Hepatocyte (in vitro differentiated cells): ENCODE measurements around the gene FAM210B. TPM values are rescaled to one million over a fixed set of nuclear protein-coding genes. Genes with fewer than 3 reads are reported as not detected.

Experiments used
- DNase-seq: peaks from one replicate; pipeline ENCODE4 v3.0.0-alpha.2; 2016; ENCODE audit warnings: low spot score
- H2AFZ ChIP-seq: fragments of 200-600 bp; sonication (generic); 2 replicates; pipeline ENCODE4 v1.6.0; 2016; ENCODE audit warnings: antibody characterized with exemption, mild to moderate bottlenecking
- H3K27ac ChIP-seq: fragments of 200-600 bp; sonication (generic); 2 replicates; pipeline ENCODE4 v1.5.1; 2016; ENCODE audit warnings: mild to moderate bottlenecking
- H3K27me3 ChIP-seq: fragments of 200-600 bp; sonication (generic); 2 replicates; pipeline ENCODE4 v1.6.1; 2016
- H3K36me3 ChIP-seq: fragments of 200-600 bp; sonication (generic); replicated peaks from 2 replicates; pipeline ENCODE4 v1.5.1; 2016; ENCODE audit warnings: low read depth; ENCODE audit not compliant: insufficient read depth
- H3K4me1 ChIP-seq: fragments of 200-600 bp; sonication (generic); 2 replicates; pipeline ENCODE4 v1.5.1; 2016; ENCODE audit warnings: mild to moderate bottlenecking, moderate library complexity; ENCODE audit not compliant: insufficient read depth
- H3K4me2 ChIP-seq: fragments of 200-600 bp; sonication (generic); 2 replicates; pipeline ENCODE4 v1.6.0; 2016
- H3K4me3 ChIP-seq: fragments of 200-600 bp; sonication (generic); 2 replicates; pipeline ENCODE4 v1.5.1; 2016; ENCODE audit warnings: mild to moderate bottlenecking
- H3K79me2 ChIP-seq: fragments of 200-600 bp; sonication (generic); 2 replicates; pipeline ENCODE4 v1.6.0; 2017; ENCODE audit warnings: mild to moderate bottlenecking
- H3K9me2 ChIP-seq: fragments of 200-600 bp; sonication (generic); replicated peaks from 2 replicates; pipeline ENCODE4 v1.6.0; 2017; ENCODE audit warnings: mild to moderate bottlenecking; ENCODE audit not compliant: insufficient read depth
- H3K9me3 ChIP-seq: fragments of 200-600 bp; sonication (generic); 2 replicates; pipeline ENCODE4 v1.5.1; 2016; ENCODE audit warnings: low read depth, mild to moderate bottlenecking
- H4K20me1 ChIP-seq: fragments of 200-600 bp; sonication (generic); 2 replicates; pipeline ENCODE4 v1.6.0; 2016; ENCODE audit warnings: mild to moderate bottlenecking; ENCODE audit not compliant: insufficient read depth, poor library complexity, severe bottlenecking
- EZH2 ChIP-seq: fragments of 200-600 bp; sonication (generic); IDR thresholded peaks from 2 replicates; pipeline ENCODE4 v1.6.1; 2016; ENCODE audit warnings: antibody characterized with exemption, mild to moderate bottlenecking, borderline replicate concordance
- EZH2phosphoT487 ChIP-seq: fragments of 200-600 bp; sonication (generic); IDR thresholded peaks from one replicate; pipeline ENCODE4 v1.6.1; 2018; ENCODE audit warnings: antibody characterized with exemption, mild to moderate bottlenecking, low read depth, moderate library complexity; ENCODE audit not compliant: unreplicated experiment, severe bottlenecking
- WGBS: methylation state at CpG from one replicate; pipeline ENCODE4 v1.1.6; 2016; ENCODE audit warnings: low lambda C conversion rate; ENCODE audit errors: missing lambda C conversion rate; 5-methylcytosine and 5-hydroxymethylcytosine counted together
- polyA plus RNA-seq: library from polyadenylated mRNA; unstranded; fragments of >200 nt; fragmentation: Nextera tagmentation; extraction: Ambion mirVana; gene quantifications from 2 replicates; pipeline ENCODE4 v1.2.1, GENCODE V29; 2016
- total RNA-seq: library from RNA; depleted of rRNA; stranded (reverse); fragments of >200 nt; gene quantifications from 2 replicates; pipeline ENCODE4 v1.2.3, GENCODE V29; 2014
- TF ChIP-seq, protein P1 (sequence below): fragments of 200-600 bp; sonication (generic); IDR thresholded peaks from 2 replicates; pipeline ENCODE4 v1.5.1; 2016; ENCODE audit warnings: antibody characterized with exemption, mild to moderate bottlenecking; ENCODE audit not compliant: poor library complexity

Gene FAM210B
- total and polyA plus RNA-seq, 2 experiments from 2014 or later: 57.0 to 62.7 TPM

DNA sequence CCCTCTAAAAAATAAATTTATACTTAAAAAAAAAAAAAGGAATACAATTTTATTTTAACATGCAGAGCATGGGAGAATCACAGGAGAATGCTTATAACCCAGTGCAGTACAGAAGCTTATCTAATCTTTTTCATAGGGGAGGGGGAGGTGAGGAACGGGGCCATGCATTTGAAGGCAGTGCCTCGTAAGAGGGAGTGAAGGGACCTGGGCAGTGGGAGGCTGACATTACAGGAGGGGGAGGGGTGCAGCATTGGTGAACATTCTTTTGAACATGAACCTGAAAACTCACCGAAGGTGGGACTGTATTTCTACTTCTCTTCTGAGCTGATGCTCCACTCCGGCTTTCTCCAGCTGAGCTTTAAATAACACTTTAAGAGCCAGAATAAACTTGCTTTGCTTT, 23.9 kb downstream of the FAM210B start:
- Histone ChIP-seq H3K36me3 (no peaks in the 10 kb centered on the region), H3K4me3 (no peak overlapping the region), H2AFZ (no peak overlapping the region), H3K79me2 (peaks cover 21% of the 10 kb centered on the region), H3K4me1 (no peaks in the 10 kb centered on the region), H3K4me2 (no peak overlapping the region), H3K27me3 (no peaks in the 10 kb centered on the region), H3K9me2 (no peaks in the 10 kb centered on the region), H4K20me1 (no peaks in the 10 kb centered on the region), H3K9me3 (no peaks in the 10 kb centered on the region), H3K27ac (no peak overlapping the region)
- 55% methylated on average over 4 of the region's 4 CpGs for WGBS
- DNase-seq: no peak
- TF ChIP-seq, protein P1, sequence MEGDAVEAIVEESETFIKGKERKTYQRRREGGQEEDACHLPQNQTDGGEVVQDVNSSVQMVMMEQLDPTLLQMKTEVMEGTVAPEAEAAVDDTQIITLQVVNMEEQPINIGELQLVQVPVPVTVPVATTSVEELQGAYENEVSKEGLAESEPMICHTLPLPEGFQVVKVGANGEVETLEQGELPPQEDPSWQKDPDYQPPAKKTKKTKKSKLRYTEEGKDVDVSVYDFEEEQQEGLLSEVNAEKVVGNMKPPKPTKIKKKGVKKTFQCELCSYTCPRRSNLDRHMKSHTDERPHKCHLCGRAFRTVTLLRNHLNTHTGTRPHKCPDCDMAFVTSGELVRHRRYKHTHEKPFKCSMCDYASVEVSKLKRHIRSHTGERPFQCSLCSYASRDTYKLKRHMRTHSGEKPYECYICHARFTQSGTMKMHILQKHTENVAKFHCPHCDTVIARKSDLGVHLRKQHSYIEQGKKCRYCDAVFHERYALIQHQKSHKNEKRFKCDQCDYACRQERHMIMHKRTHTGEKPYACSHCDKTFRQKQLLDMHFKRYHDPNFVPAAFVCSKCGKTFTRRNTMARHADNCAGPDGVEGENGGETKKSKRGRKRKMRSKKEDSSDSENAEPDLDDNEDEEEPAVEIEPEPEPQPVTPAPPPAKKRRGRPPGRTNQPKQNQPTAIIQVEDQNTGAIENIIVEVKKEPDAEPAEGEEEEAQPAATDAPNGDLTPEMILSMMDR: no peak
- TF ChIP-seq EZH2phosphoT487 (no peak), EZH2 (no peak)

DNA sequence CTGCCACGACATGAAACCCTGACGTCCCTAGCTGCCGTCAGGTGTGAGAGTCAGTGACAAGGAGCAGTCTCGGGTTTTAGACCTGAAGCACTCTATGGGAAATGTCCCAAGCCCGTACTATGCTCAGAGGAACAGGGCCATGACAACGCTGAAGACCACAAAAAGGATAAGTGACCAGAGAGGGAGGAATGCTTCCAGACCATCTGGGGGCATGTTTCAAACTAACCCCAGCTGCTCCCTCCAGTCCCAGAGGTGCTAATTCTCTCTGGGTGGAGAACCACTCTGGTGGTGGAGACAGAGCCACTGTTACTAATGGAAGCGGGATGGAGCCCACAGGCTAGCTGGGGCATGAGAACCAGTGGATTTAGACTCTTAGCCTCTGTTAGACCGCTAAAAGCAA, 24.6 kb downstream of the FAM210B start:
- WGBS: 89% methylated on average over 8 of the region's 8 CpGs
- Histone ChIP-seq H3K36me3 (no peaks in the 10 kb centered on the region), H2AFZ (no peak overlapping the region), H3K4me3 (no peak overlapping the region), H3K9me2 (no peaks in the 10 kb centered on the region), H3K27ac (no peak overlapping the region), H3K9me3 (no peaks in the 10 kb centered on the region), H3K4me2 (no peak overlapping the region), H4K20me1 (no peaks in the 10 kb centered on the region), H3K4me1 (no peaks in the 10 kb centered on the region), H3K27me3 (no peaks in the 10 kb centered on the region), H3K79me2 (peaks cover 28% of the 10 kb centered on the region)
- no peak for DNase-seq
- TF ChIP-seq, protein P1: no peak
- TF ChIP-seq EZH2phosphoT487 (no peak), EZH2 (no peak)

DNA sequence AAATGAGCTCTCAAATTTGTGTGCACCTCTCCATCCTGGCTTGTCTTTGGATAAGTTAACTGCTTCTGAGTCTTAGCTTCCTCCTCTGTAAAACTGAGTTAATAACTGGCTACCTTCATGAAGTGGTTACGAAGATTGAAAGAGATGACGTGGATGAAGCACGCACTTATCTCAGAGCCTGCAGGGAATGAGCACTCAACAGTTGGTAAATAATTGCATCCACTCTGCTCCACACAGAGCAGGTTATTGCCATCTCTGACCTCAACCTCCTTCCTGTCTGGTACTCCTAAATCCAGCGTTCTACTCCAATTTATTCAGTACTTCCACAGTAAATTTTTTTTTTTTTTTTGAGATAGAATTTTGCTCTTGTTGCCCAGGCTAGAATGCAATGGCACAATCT, 26.4 kb downstream of the FAM210B start:
- Histone ChIP-seq H3K4me3 (no peak overlapping the region), H3K27me3 (no peaks in the 10 kb centered on the region), H3K9me3 (no peaks in the 10 kb centered on the region), H2AFZ (no peak overlapping the region), H3K4me1 (no peaks in the 10 kb centered on the region), H3K4me2 (no peak overlapping the region), H4K20me1 (no peaks in the 10 kb centered on the region), H3K9me2 (no peaks in the 10 kb centered on the region), H3K27ac (no peak overlapping the region), H3K79me2 (peaks cover 46% of the 10 kb centered on the region), H3K36me3 (no peaks in the 10 kb centered on the region)
- WGBS: 96% methylated on average over 4 of the region's 4 CpGs
- TF ChIP-seq EZH2 (no peak), EZH2phosphoT487 (no peak)
- TF ChIP-seq, protein P1: no peak
- DNase-seq: no peak

DNA sequence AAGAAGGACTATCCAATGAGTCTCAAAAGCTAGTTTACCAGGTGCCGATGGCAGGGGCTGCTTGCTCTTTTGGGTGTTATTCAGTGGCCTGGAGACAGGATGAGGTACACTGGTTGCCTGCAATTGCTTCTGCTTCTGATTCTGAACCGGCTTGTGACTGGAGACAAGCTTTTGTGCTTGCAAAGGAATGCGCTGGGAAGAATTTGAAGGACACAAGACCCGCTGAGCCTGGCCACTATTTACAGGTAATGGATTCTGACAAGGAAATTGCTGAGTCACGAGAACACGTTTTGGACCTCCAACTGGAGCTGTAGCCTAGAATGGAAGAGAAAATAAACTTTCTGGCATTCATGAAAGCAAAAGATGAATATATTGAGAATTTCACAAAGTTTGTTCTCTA, 27.4 kb downstream of the FAM210B start:
- Histone ChIP-seq H3K4me3 (no peak overlapping the region), H3K79me2 (peaks cover 56% of the 10 kb centered on the region), H3K27ac (no peak overlapping the region), H3K27me3 (no peaks in the 10 kb centered on the region), H3K36me3 (no peaks in the 10 kb centered on the region), H4K20me1 (no peaks in the 10 kb centered on the region), H3K4me1 (no peaks in the 10 kb centered on the region), H3K4me2 (no peak overlapping the region), H2AFZ (no peak overlapping the region), H3K9me2 (no peaks in the 10 kb centered on the region), H3K9me3 (no peaks in the 10 kb centered on the region)
- TF ChIP-seq EZH2phosphoT487 (no peak), EZH2 (no peak)
- TF ChIP-seq, protein P1: no peak
- no peak for DNase-seq
- 94% methylated on average over 6 of the region's 6 CpGs for WGBS
